ENCODE data around the gene BTG2.

- TF ChIP-seq CTCF (IDR thresholded peaks at IDR 0.05; ENCODE audit: low read length), result no peak
- TF ChIP-seq EZH2 (IDR thresholded peaks at IDR 0.05; ENCODE audit: borderline replicate concordance, low read length), result no peak
These were observed at the start of gene BTG2 for GRCh38 chr1:203304919-203305808.
